MM.1S (cell line): ENCODE data around the gene SPAG16.

Experiments used
- EZH2 ChIP-seq: fragments of 300-600 bp; sonication (generic); optimal IDR thresholded peaks from 2 replicates; pipeline ENCODE3; 2017; ENCODE audit warnings: low read depth, mild to moderate bottlenecking, antibody characterized with exemption, low read length, mixed read lengths
- EZH2phosphoT487 ChIP-seq: fragments of 300-600 bp; sonication (generic); IDR thresholded peaks from 2 replicates; pipeline ENCODE4 v1.6.1; 2018; ENCODE audit warnings: antibody characterized with exemption, low read length
- TF ChIP-seq, protein P1 (sequence below): fragments of 300-600 bp; sonication (generic); IDR thresholded peaks from 2 replicates; pipeline ENCODE4 v1.5.1; 2016; ENCODE audit warnings: antibody characterized with exemption, low read length, mixed read lengths

DNA sequence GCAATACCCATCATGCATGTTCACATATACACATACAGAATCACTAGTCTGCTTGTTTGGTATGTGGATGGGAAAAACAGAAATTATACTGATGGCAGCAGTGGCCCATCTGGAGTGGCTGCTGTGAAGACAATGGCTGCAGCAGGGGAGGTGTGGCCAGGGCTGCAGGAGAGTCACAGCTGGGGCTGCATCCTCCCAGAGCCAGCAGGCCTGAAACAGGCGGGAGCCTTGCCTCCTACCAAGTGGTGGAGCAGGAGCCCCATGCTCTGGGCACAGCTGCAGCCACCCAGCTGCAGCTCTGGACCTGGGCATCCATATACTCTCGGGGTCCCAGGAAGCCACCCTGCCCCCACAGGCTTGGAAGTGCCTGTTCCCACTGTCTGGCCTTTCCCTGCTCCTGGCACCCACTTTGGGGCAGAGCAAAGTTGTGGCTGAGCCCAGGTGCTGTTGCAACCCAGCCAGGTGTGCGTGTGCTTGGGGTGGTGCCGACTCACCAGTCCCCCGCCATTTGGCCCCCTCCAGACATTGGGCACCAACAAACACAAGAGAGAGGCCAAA, 136.6 kb downstream of the SPAG16 start:
- TF ChIP-seq, protein P1, sequence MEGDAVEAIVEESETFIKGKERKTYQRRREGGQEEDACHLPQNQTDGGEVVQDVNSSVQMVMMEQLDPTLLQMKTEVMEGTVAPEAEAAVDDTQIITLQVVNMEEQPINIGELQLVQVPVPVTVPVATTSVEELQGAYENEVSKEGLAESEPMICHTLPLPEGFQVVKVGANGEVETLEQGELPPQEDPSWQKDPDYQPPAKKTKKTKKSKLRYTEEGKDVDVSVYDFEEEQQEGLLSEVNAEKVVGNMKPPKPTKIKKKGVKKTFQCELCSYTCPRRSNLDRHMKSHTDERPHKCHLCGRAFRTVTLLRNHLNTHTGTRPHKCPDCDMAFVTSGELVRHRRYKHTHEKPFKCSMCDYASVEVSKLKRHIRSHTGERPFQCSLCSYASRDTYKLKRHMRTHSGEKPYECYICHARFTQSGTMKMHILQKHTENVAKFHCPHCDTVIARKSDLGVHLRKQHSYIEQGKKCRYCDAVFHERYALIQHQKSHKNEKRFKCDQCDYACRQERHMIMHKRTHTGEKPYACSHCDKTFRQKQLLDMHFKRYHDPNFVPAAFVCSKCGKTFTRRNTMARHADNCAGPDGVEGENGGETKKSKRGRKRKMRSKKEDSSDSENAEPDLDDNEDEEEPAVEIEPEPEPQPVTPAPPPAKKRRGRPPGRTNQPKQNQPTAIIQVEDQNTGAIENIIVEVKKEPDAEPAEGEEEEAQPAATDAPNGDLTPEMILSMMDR, result no peak
- no peak for TF ChIP-seq EZH2
- no peak for TF ChIP-seq EZH2phosphoT487
